GM10847 (cell line): ENCODE measurements around the gene DRG2.

Experiments
- POLR2A ChIP-seq: IDR thresholded peaks from 2 replicates; pipeline ENCODE4 v1.6.1; 2011; ENCODE audit not compliant: insufficient read length; ENCODE audit errors: extremely low read depth

Gene DRG2

DNA sequence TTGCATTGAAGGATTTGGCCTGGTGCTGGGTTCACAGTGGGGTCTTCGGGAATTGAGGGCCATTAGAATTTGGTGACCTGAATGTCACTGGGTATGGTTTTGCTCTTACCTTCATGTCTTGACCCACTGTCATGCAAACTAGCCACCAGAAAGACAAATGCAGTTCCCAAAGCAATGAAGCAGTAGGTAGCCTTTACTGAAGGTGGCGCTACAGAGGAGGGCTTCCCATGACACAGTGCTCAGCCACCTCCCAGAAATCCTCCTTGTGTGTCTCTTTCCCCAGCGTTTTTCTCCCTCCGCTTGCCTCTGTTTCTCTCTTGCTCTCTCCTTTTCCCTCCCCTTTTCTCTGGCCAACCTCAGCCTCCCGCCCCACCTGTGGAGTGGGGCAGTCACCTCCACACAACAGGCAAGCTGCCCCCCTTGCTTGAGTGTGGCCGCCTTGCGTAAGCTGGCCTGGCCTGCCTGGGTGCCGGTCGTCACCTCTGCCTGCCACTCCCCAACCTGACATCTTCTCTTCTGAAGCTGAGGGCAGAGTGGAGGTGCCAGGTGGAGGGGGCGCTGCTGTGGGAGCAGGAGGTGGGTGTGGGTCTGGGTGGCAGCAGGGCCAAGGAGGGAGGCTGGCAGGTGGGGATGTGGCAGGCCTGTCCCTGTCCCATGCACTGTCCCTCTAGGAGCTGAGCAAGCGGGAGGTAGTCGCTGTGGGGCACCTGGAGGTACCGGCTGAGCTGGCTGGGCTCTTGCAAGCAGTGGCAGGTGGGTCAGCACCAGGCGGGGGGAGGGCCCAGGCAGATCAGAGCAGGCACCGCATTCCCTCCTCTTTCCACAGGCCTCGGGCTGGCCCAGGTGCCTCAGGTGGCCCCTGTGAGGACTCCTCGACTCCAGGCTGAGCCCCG is 55.5 kb downstream of the DRG2 start:
- no peak for TF ChIP-seq POLR2A

DNA sequence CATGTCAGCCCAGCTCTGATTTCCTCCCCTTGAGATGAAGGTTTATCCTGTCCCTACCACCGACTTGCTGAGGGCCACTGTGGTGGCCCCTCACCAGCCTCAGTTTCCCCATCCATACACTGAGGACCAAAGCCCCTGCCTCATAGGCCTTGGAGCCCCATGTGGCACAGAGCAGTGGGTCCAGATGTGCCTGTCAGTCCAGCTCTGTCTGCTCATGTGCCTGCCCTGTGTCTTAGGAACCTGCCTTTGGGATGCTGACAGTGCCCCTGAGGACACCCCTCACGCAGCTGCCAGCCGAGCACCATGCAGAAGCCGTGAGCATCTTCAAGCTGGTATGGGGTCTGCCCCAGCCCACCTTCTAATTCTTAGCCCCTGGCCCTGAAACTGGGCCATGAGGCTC is 56.5 kb downstream of the DRG2 start:
- TF ChIP-seq POLR2A = no peak

DNA sequence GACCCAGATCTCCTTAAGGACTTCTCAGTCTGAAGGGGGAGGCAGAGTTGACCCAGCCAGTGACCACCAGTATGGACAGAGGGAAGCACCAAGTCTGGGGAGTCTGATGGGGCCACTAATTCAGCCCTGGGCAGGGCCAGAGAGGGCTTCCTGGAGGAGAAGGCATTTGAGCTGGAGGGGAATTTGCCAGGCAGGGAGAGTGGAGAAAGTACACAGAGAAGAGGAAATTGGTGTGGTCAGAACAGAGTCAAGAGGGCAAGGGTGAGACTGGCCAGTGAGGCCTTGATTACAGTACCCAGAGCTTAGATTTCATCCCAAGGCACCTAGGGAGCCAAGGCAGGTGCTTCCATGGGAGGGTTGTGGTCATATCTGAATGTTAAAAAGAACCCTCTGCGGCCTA is 57.1 kb downstream of the DRG2 start:
- TF ChIP-seq POLR2A = no peak

DNA sequence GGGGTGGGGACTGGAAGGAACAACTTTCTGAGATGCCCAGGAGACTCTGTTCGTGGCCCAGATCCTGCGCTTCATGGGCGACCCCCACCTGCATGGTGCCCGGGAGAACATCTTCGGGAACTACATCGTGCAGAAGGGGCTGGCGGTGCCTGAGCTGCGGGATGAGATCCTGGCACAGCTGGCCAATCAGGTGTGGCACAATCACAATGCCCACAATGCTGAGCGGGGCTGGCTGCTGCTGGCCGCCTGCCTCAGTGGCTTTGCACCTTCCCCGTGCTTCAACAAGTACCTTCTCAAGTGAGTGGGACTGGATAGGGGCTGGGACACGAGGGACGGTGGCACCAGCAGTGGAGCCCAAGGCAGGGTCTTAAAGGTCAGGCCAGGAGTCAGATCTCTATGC is 58.1 kb downstream of the DRG2 start:
- no peak for TF ChIP-seq POLR2A

DNA sequence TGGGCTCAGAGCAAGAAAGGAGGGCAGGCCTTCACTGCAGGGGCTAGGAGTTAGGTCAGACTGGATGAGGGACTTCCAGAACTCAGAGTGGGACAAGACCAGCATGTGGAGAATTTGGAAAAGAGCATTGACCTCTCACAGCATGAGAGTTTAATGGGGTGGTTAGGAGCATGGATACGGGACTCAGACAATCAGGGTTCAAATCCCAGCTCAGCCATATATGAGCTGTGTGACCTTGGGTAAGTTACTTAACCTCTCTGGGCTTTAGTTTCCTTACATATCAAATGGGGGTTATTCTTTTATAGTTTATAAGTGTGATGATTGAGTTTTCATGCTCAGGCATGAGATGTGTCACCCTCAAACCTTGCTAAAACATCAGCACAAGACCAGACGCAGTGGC is 58.5 kb downstream of the DRG2 start:
- no peak for TF ChIP-seq POLR2A

DNA sequence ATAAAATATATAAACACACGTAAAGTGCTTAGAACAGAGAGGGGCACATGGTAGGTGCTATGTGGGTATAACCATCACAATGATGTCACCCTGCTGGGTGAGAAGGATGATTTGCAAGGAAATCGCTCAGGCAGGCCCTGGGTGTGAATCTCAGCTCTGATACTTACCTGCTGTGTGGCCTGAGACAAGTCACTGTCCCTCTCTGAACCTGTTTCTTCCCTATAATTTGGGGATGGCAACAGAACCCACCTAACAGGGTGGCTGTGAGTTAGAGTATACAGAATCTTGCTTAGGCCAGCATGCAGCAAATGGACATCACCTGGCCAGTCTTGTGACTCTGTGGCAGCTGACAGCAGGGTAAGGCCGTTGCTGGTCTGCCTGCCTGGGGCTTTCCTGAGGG is 59.2 kb downstream of the DRG2 start:
- TF ChIP-seq POLR2A = no peak

DNA sequence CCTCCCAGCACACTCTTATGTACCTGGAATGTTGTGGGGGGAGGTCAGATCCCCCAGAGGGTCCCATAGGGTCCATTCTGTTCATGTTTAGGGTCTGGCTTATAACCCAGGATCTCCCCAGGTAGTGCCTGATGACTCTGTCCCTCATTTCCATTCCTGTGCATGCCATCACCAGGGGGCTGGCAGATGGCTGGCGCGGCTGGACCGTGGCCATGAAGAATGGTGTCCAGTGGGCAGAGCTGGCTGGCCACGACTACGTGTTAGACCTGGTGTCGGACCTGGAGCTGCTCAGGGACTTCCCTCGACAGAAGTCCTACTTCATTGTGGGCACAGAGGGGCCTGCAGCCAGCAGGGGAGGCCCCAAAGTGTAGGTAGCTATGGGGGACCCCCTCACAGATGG is 60.8 kb downstream of the DRG2 start:
- no peak for TF ChIP-seq POLR2A

DNA sequence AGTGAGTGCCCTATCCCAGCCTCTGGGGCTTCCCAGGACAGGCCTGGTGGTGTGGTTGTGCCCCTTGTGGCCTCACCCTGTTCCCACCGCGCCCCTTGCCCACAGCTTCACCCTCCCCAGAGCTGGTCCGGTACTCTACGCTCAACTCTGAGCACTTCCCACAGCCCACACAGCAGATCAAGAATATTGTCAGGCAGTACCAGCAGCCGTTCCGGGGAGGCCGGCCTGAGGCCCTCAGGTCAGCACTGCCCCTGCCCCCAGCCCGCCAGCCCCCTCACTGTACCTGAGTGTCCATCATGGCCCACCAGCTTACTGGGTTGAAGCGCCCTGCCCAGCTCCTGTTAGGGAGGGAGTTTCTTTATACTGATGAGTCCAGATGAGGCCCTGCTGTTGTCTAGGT is 63.5 kb downstream of the DRG2 start:
- TF ChIP-seq POLR2A = no peak

DNA sequence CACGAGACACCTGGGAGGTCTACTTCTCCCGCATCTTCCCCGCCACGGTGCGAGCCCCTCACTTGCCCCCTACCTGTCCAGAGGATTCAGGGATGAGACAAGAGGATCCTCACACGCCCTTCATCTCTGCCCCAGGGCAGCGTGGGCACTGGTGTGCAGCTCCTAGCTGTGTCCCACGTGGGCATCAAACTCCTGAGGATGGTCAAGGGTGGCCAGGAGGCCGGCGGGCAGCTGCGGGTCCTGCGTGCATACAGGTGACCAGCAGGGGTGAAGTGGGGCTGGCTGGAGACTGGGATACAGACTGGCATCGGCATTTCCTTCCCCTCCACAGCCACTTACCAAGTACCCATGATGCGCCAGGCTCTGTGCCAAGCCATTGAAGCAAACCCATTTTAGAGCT is 67.4 kb downstream of the DRG2 start:
- TF ChIP-seq POLR2A = no peak

DNA sequence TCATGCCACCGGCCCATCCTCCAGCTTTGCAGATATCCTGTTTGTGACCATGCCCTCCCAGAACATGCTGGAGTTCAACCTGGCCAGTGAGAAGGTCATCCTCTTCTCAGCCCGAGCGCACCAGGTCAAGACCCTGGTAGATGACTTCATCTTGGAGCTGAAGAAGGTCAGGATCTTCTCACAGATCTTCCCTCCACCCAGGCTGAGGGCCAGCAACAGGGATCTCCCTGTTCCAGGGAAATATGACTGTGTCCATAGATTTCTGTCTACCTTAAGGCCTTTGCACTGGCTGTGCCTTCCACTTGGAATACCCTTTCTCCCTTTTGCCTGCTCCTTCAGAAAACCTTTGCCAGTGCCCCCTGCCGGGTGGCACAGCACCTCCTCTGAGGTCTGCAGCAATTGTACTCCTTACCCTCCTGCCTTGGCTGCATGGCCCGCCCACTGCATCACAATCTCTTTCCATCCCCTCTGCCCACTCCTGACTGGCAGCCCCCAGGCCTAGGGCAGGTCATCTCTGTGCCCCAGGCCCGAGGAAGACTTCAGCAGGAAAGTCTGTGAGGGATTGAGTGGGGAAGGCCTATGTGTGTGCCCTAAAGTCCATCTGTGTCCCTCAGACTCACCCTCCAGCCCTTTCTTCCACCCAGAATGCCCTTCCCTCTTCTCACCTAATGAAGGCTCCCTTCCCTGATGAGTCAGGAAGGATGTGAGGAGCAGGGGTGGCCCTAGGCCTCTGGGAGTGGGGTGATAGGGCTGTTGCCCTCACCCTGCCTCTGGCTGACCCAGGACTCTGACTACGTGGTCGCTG is 68.6 kb downstream of the DRG2 start:
- no peak for TF ChIP-seq POLR2A

DNA sequence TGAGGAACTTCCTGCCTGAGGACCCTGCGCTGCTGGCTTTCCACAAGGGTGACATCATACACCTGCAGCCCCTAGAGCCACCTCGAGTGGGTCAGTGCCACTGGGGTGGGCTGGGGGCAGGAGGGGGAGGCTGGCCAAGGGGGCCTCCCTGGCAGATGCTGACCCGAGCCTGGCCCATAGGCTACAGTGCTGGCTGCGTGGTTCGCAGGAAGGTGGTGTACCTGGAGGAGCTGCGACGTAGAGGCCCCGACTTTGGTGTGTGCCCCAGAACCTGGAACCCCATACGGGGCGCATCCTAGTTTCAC is 69.2 kb downstream of the DRG2 start:
- no peak for TF ChIP-seq POLR2A
